HG02678 (cell line): Measurements from ENCODE around the gene CEP78.
"Not testable (repeated sequence)": the region's sequence is repeated elsewhere in the genome, so short reads cannot be mapped to it uniquely, and the experiment has no call there.

Experiments used
- ATAC-seq: cut with Tn5 transposase; IDR thresholded peaks from one replicate; pipeline ENCODE4 v1.9.1; 2021; ENCODE audit warnings: mild to moderate bottlenecking, moderate library complexity; ENCODE audit not compliant: unreplicated experiment

CEP78 gene

GRCh38 chr9:78235762-78236550 is at the start of gene CEP78:
CEP78 (plus strand) TSS chr9:78236075; CDS start chr9:78236351, 276 bp downstream.
- peak; percentile 99 for ATAC-seq

- no peak for ATAC-seq
These were observed 48.0 kb upstream of the CEP78 start for GRCh38 chr9:78187763-78188484.

DNA sequence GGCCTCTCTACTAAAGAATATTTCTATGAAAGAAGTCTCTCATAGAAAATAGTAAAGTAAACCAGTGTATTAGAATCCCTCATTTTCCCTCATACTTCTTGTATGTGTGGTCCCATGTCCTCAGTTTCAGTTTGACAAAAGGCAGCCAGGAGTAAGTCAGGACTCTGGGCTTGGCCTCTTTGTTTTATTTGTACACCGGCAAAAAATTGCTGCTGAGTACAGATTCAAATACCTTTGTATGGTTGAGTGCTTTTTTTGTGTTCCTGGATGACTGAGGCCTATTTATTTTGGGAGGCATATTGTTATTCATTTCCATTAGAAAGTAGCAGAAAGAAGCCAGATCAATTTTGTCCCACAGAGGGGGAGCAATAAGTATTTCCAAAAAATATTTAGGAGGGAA is 47.3 kb upstream of the CEP78 start:
- no peak for ATAC-seq

- ATAC-seq, result no peak
These were observed 46.9 kb upstream of the CEP78 start for GRCh38 chr9:78189001-78189400.

DNA sequence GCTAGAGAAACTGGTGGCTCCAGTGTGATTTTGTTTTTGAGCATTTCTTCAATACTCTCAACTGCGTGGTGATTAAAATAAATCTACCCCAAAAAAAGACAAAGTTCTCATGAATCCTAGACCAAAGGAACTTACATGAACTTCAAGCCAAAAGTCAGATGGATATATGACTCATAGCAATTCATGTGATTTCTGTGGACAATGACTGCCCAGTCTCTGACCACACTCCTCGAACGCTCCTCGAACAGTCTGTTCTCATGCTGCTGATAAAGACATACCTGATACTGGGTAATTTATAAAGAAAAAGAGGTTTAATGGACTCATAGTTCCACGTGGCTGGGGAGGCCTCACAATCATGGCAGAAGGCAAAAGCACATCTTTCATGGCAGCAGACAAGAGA is 46.4 kb upstream of the CEP78 start:
- no peak for ATAC-seq

DNA sequence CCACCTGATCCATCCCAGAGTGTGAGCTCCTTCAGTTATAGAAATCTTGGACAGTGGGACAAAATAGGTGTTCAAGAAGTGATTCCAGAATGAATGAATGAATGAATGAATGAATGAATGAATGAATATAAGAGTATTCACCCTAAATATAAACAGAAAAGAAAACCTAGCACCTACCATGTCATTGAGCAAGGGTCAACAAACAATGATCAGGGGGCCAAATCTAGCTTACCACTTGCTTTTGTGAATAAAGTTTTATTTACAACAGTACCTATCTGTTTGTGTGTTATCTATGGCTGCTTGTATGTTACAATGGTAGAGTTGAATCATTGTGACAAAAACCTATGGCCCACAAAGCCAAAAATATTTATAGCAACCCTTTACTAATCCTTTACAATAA is 43.9 kb upstream of the CEP78 start:
- ATAC-seq, result no peak

DNA sequence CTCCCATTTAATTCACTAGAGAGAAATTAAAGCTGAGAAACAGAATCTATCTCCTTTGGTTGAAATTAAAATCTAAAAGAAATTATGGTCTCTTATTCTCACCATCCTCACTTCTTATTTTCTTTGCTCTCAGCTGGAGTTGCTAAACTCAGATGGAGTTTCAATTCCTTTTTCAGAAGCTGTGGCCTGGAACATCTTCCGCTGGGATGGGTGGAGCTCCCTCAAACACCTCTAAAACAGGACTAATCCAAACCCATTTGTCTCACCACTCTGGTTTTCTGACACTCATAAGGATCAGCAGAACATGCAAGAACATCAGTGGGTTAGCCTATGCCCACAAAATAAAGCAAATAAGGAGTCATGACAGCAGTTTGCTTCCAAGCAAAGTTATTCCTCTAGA is 39.6 kb upstream of the CEP78 start:
- peak; percentile 48 for ATAC-seq

DNA sequence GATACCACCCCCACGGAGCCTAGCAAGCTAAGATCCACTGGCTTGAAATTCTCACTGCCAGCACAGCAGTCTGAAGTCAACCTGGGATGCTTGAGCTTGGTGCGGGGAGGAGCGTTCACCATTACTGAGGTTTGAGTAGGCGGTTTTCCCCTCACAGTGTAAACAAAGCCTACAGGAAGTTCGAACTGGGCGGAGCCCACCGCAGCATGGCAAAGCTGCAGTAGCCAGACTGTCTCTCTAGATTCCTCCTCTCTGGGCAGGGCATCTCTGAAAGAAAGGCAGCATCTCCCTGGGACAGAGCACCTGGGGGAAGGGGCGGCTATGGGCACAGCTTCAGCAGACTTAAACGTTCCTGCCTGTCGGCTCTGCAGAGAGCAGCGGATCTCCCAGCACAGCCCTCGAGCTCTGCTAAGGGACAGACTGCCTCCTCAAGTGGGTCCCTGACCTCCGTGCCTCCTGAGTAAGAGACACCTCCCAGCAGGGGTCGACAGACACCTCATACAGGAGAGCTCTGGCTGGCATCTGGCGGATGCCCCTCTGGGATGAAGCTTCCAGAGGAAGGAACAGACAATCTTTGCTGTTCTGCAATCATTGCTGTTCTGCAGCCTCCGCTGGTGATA is 34.6 kb upstream of the CEP78 start:
- ATAC-seq, result peak; percentile 85

GRCh38 chr9:78207319-78207718 is 28.6 kb upstream of the CEP78 start:
- ATAC-seq, result no peak

GRCh38 chr9:78207901-78208300 is 28.0 kb upstream of the CEP78 start:
- no peak for ATAC-seq

GRCh38 chr9:78209127-78209526 is 26.7 kb upstream of the CEP78 start:
- ATAC-seq, result no peak

DNA sequence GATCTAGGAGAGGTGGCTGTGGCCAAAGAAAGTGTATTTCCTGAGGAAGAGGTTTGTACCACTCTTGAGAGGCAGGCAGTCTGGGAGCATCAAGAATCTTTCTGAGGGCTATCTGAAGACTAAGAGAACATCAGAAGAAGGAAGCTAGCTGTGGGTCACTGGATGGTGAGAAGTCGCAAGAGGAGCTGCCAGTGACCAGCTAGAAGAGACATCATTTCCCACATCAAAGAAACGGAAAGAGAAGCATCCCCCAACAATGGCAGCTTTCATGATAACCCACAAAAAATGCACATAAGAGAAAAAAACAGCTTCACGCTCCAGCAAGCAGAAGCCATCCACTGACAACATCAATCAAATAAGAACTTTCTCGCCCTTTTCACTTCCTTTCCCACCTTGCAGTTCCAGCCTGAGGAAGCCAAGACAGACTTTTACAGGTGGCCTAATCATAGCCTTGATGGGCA is 25.0 kb upstream of the CEP78 start:
- ATAC-seq, result peak; percentile 89

DNA sequence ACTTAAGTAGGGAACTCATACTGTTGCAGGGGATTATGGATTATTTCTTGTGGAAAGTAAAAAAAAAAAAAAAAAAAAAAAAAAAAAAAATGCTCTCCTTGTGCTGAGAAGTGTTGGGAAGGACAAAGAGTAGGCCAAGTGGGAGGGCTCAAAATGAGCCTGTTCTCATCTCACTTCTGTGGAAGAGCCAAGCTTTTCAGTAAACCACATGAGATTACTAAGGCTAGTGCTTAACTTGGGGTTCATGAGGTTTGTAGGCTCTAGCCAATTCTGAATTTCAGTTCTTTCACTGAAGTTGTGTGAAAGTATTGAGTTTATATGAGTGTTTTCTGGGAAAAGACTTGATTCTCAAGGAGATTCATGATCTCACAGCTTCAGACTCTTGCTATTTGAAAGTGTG is 23.0 kb upstream of the CEP78 start:
- no peak for ATAC-seq

DNA sequence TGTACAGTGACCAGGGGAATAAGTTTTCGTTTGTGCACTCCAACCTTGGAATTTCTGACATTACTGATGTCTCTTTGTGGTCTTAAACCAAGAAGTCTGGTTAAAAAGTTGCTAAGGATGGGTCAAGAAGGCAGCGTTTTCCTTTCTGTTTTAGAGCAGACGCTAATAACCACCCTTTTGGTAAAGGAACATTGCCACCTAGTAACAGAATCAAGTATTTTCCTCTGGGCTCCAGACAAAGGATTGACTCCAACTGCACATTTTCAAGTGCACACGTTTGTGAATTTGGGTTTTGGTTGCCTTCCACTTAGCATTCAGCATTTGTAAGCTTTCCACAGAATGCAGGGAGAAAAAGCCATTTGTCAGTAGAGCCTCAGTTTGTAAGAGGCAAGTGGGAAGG is 22.2 kb upstream of the CEP78 start:
- ATAC-seq, result peak; percentile 44

DNA sequence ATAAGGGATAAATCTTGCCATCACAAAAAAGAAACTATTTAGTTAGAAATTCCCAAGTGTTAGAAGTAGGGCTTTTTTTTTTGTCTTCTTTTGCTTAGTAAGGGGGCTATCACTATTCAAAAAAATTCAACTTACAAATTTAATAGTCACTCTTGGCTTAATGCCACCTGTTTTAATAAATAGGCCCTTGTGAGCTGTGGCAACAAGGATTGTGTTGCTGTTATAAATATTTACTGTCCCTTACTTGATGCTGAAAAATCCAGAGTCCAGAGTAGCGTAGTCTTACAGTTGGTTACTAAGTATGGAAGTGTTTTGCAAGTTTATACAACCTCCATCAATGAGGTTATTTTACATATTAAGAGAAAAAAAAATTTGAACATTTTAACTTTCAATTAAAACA is 21.4 kb upstream of the CEP78 start:
- no peak for ATAC-seq

DNA sequence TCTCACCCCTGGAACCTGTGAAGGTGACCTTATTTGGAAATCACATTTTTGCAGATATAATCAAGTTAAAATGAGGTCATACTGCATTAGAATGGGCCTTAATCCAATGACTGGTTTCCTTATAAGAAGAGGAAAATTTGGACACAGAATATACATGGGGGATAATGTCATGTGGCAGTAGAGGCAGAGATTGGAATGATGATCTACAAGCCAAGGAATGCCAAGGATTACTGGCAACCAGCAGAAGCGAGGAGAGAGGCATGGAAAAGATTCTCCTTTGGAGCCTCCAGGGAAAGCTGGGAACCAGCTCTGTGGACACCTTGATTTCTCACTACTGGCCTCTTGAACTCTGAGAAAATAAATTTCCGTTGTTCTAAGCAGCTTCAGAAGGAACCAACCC is 20.2 kb upstream of the CEP78 start:
- ATAC-seq, result no peak

GRCh38 chr9:78218890-78219289 is 17.0 kb upstream of the CEP78 start:
- ATAC-seq, result no peak

DNA sequence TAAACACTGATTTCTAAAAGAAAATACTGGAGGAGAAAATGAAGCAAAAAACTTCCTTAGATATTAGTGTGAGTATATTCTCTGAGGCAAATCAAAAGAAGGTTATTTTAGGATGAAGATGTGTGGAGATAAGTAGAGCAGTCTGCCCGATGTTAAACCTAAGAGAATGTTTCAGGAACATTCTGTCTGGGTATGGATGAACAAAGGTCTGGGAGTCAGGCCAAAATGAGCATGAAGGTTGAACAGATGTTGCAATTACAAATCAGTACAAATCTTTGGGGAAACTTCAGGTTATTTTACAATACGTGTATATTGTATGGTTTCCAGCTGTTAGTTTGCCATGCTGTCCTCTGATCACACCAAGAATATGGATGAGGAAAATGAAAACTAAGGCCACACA is 14.4 kb upstream of the CEP78 start:
- ATAC-seq, result no peak

DNA sequence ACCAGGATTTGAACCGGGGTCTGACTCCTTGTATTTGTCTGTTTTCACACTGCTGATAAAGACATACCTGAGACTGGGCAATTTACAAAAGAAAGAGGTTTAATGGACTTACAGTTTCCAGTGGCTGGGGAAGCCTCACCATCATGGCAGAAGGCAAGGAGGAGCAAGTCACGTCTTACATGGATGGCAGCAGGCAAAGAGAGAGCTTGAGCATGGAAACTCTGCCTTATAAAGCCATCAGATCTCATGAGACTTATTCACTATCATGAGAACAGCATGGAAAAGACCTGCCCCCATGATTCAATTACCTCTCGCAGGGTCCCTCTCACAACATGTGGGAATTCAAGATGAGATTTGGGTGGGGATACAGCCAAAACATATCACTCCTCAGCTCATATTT is 14.0 kb upstream of the CEP78 start:
- not testable (repeated sequence) for ATAC-seq

- no peak for ATAC-seq
These were observed 5.1 kb upstream of the CEP78 start for GRCh38 chr9:78230761-78231160.

- not testable (repeated sequence) for ATAC-seq
These were observed 3.4 kb upstream of the CEP78 start for GRCh38 chr9:78232471-78232870.

DNA sequence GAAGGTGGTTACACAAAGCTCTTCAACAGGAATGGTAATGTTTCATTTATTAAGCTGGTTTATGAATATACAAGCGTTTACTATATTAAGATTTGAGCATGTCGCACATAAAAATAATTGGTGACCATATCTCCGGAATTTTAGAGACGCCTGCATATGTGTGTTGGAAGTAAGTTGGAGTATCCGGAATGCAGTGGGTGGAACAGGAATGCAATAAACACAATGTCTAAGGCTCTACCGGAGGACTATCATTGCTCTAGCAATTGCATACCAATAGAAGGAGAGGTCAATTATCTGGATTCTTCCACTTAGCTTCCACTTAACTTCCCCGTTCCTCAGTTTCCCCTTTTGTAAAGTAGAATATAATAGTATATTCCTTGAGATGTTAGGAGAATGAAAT is 1.1 kb upstream of the CEP78 start:
- no peak for ATAC-seq
